Body of pancreas (tissue), 4 donors: ENCODE results near the gene GRK3.

Source experiments
- CTCF ChIP-seq, 7 experiments: fragments of 450-650 bp in 4 of 7; fragments of 200-600 bp in 3 of 7; sonication (generic) in 3 of 7; IDR thresholded peaks; one replicate each; pipeline ENCODE4 v1.5.1; 2016 to 2019; ENCODE audit warnings: antibody characterized with exemption in 7 of 7
- POLR2A ChIP-seq, 3 donors: fragments of 450-650 bp; IDR thresholded peaks; one replicate each; pipeline ENCODE4 v1.6.1; 2016; ENCODE audit warnings: antibody characterized with exemption in 3 of 3, mild to moderate bottlenecking in 2 of 3

GRCh38 chr22:25570486-25570885 lies 6.0 kb downstream of the GRK3 start:
- TF ChIP-seq POLR2A (IDR thresholded peaks at IDR 0.05) (no peak), CTCF (IDR thresholded peaks at IDR 0.05) (no peak)
